Astrocyte (in vitro differentiated cells and primary cell): ENCODE data around the gene EGFL7.
A peak's percentile ranks its signal among the peaks of the same experiment; 100 is the strongest.

Source experiments
- EZH2 ChIP-seq: IDR thresholded peaks from 2 replicates; pipeline ENCODE4 v1.6.1; 2012; ENCODE audit warnings: mild to moderate bottlenecking, low read length, inconsistent platforms; ENCODE audit not compliant: insufficient read depth
- TF ChIP-seq, protein P1 (sequence below): IDR thresholded peaks from 2 replicates; pipeline ENCODE4 v1.5.1; 2011; ENCODE audit warnings: low read depth, mild to moderate bottlenecking, inconsistent platforms, low read length, moderate library complexity; ENCODE audit not compliant: insufficient read depth

- TF ChIP-seq, protein P1, sequence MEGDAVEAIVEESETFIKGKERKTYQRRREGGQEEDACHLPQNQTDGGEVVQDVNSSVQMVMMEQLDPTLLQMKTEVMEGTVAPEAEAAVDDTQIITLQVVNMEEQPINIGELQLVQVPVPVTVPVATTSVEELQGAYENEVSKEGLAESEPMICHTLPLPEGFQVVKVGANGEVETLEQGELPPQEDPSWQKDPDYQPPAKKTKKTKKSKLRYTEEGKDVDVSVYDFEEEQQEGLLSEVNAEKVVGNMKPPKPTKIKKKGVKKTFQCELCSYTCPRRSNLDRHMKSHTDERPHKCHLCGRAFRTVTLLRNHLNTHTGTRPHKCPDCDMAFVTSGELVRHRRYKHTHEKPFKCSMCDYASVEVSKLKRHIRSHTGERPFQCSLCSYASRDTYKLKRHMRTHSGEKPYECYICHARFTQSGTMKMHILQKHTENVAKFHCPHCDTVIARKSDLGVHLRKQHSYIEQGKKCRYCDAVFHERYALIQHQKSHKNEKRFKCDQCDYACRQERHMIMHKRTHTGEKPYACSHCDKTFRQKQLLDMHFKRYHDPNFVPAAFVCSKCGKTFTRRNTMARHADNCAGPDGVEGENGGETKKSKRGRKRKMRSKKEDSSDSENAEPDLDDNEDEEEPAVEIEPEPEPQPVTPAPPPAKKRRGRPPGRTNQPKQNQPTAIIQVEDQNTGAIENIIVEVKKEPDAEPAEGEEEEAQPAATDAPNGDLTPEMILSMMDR, result no peak
- TF ChIP-seq EZH2, result peak; percentile 25
These were observed 38.4 kb downstream of the EGFL7 start for GRCh38 chr9:136700959-136701667.
